GM19395 (cell line): Measurements from ENCODE around the gene MPPE1.
"Not testable (repeated sequence)": the region's sequence is repeated elsewhere in the genome, so short reads cannot be mapped to it uniquely, and the experiment has no call there.

Source experiments
- ATAC-seq: cut with Tn5 transposase; IDR thresholded peaks from one replicate; pipeline ENCODE4 v1.9.1; 2021; ENCODE audit warnings: mild to moderate bottlenecking, moderate library complexity; ENCODE audit not compliant: unreplicated experiment

The MPPE1 gene

DNA sequence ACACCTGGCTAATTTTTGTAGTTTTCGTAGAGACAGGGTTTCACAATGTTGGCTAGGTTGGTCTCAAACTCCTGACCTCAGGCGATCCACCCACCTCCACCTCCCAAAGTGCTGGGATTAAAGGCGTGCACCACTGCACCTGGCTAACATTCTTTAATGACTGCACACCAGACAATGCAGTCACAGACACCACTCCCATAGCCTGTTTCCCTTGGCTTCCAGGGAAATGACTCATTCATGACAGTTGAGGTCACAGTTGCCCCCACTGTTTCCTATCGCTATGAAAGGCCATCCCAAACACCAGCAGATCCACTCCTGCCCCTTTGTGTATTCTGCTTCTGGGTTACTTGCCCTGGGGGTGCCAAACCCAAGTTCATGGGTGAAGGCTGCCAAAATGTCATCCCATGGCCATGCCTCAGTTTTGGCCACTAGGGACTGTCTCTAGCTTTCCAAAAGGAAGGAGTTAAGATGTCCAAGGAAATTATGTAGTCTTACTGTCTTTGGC is 48.2 kb downstream of the MPPE1 start:
- ATAC-seq = no peak

DNA sequence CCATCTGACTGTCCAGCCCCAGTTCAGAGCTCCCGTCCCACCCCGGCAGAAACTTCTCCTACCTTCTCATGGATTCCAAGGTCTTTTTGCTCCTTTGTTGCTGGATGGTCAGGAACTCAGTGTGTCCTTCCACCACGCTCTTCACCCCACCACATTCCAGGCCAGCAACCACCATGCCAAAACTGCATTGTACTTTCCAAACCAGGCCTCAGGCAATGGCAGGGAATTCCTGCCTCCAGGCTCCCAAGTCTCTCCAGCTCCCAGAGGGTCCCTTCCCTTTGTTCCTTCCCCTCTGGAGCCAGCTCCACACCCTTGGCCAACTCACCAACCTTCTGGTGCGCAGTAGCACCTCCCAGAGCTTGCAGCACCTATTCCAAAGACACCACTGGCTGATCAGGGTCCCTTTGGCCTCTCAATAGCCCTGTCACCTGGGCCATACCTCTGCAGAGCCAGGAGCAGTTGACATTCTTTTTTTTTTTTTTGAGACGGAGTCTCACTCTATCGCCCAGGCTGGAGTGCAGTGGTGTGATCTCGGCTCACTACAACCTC is 48.8 kb downstream of the MPPE1 start:
- ATAC-seq = no peak

DNA sequence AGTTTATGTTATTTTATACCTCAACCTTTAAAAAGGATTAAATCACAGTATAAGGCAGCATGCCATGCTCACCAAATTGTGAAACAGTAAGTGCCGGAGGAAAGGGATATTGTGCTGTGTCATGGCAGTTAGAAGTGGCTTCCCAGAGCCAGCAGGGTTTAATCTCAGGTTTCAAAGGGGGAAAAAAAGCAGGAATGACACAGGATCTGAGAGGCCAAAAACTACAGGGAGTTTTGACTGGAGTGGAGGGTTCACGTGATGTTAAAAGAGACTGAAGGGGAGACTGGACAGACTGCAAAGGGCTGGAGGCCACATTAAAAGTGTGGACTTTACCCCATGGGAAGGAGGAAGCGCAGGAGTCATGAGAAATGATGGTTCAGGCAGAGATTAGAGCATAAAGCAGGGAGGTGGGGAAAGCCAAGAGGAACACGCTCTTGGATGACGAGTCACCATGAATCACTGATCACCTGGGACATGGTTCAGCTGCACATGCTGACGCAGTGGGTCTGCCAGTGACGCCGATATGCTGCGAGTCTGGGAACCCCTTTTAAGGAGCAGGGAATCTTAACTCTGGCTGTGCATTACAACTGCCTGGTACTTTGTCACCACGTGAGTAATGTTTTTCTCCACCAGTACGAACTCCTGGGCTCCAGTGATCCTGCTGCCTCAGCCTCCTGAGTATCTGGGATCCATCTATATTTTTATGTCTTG is 50.8 kb downstream of the MPPE1 start:
- ATAC-seq = no peak

DNA sequence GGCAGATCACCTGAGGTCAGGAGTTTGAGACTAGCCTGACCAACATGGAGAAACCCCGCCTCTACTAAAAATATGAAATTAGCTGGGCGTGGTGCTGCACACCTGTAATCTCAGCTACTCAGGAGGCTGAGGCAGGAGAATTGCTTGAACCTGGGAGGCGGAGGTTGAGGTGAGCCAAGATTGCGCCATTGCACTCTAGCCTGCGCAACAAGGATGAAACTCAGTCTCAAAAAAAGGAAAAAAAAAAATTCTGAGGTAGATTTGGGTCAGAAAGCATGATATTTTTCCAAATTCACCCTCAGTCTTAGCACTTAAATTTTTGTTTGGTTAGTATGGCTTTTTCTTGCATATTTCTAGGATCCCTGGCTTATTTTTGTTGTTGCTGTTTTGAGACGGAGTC is 53.6 kb downstream of the MPPE1 start:
- ATAC-seq = not testable (repeated sequence)

DNA sequence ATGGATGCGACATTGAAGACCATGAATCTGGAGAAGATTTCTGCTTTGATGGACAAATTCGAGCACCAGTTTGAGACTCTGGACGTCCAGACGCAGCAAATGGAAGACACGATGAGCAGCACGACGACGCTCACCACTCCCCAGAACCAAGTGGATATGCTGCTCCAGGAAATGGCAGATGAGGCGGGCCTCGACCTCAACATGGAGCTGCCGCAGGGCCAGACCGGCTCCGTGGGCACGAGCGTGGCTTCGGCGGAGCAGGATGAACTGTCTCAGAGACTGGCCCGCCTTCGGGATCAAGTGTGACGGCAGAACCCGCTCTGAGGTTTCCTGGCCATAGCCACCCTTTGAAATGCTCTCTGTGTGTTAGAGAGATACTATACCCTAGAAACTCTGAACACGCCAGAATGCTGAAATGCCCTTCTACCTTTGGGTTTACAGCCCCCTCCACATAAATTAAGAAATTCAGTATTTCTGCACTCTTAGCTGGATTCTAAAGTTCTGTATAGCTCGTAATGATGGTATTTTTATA is 56.2 kb downstream of the MPPE1 start:
- peak; percentile 22 for ATAC-seq

GRCh38 chr18:11851146-11851805 is 56.8 kb downstream of the MPPE1 start, which contains the start of gene CHMP1B:
TSS of gene CHMP1B (plus strand) at chr18:11851413. CDS start at chr18:11851512, 99 bp downstream.
- peak; percentile 92 for ATAC-seq

DNA sequence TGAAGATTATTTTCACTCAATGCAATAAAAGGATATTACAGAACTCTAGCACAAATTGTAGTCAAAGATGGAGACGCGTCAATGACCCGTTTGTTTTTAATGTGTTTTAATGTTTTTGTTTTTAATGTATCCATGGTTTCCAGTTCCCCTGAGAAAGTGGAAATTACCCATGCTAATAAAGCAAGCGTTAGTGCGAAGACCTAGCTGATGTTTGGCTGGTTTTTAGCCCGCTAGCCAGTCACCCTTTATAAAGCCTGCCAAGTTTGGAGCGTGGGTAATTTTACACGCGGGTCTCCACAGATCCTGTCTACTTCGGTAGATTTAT is 57.3 kb downstream of the MPPE1 start:
- ATAC-seq = peak; percentile 44

DNA sequence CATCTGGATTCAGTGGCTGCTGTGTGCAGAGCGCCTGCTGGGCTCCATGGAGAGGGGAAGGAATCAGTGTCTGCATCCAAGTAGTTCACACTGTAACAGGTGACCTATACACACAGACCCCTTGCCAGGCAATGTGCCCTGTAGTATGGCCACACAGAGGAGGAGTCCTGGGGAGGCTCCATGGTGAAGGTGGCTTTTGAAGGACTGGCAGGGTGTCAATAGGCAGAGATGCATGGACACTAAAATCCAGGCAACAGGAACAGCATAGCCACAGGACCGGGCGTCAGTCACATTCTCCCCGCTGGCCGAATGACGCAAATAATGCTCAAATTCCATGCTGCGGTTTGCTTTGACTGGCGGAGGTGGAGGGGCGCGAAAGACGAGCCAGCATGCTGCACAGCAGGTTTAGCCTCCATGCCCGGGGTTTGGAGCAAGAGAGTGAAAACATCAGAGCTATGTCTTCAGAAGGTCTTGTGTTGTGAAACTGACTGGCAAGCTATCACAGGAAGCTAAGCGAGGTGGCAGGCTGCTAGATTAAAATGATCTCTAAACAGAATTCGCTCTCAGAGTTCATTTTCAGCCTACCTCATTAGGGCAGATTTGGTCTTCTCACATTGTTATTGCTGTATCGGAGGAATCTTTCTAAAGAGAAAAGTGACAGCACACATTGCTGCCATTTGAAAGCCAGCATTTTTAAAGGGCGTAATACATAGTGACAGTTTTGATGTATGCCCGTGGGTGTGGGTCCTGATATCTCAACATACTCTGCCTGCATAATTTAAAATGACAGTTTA is 58.1 kb downstream of the MPPE1 start:
- ATAC-seq = no peak

- no peak for ATAC-seq
Measured at GRCh38 chr18:11849279-11849678, 58.8 kb downstream of the MPPE1 start.

DNA sequence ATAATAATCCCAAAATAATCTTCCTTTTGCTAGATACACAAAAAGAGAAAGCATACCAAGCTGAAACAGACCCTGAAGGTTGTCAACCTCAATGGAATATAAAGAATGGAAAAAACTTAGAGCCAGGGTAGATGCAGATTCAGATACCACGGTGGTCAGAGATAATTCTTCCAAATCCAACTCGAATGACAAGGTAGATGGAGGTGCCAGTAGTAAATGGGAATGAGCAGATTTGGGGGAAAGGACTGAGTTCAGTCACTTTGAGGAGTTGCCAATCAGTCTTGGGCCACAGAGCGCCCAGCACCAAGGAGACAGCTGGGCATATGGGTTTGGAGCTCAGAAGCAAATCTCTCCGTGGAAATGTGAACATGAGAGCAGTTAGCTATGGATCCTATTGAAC is 60.3 kb downstream of the MPPE1 start:
- ATAC-seq = no peak

DNA sequence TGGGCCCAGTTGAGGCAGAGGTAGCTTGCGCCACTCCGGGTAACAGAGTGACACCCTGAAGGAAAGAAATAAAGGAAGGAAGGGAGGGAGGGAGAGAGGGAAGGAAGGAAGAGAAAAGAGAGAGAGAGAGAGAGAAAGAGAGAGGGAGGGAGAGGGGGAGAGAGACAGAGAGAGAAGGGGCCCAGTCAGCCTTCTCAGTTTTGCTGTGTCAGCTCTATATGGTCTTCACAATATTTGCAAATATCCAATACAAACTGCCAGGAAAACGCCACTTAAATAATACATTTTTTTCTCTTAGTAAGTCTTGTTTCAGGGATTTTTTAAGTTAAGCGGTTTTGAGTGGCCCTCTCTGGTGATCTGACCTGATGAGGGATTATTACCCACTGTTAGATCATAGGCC is 62.5 kb downstream of the MPPE1 start:
- no peak for ATAC-seq

DNA sequence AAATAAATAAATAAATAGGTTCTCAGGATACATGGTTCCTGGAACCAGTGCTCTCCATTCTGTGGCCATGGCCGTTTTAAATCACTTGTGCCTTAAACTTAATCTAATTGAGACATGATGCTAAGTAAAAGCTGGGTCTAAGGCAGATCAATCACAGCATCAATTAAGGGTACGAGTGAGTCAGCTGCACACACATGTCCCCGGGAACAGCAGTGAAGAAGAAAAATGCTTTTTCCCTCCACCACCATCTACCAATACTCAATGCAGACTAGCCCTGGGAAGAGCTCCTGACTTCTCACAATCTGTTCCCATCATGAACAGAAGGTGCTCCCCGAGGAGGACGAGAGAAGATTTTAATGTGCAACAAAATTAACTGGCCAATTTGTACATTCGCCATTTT is 63.7 kb downstream of the MPPE1 start:
- no peak for ATAC-seq

- no peak for ATAC-seq
Measured at GRCh38 chr18:11842562-11842961, 65.6 kb downstream of the MPPE1 start.

GRCh38 chr18:11840493-11840892 is 67.6 kb downstream of the MPPE1 start:
- ATAC-seq = no peak

- no peak for ATAC-seq
Measured at GRCh38 chr18:11839556-11839955, 68.6 kb downstream of the MPPE1 start.

DNA sequence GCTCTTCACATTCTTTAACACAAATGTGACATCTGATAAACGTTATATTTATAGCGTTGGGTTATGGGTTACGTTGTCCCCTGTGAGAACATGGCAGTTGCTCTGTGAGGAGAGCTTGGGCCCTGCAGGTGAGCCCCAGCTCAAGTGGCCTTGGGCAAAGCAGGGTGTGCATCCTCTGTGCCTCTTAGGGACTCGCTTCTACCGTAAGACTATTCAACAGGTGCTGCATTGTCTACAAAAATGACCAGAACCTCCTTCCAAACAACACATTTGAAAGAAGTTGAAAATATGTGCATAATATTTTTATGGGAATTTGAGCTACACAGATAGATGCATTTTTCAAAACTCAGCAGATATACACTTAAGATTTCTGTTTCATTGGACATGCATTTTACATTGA is 73.3 kb downstream of the MPPE1 start:
- ATAC-seq = no peak
